ENCODE data around the gene SSU72. TPM values are rescaled to one million over a fixed set of nuclear protein-coding genes. Genes with fewer than 3 reads are reported as not detected.
A peak's percentile ranks its signal among the peaks of the same experiment; 100 is the strongest.
"Not testable (repeated sequence)": the region's sequence is repeated elsewhere in the genome, so short reads cannot be mapped to it uniquely, and the experiment has no call there.

The SSU72 gene
- total RNA-seq, 1 experiment from 2014 or later: 56.2 TPM

GRCh38 chr1:1507305-1507704, 67.4 kb downstream of the SSU72 start:
- DNase-seq (ENCODE audit: low spot score): no peak

- DNase-seq (ENCODE audit: low spot score): not testable (repeated sequence)
These were observed 68.9 kb downstream of the SSU72 start for GRCh38 chr1:1505801-1506200.

- DNase-seq (ENCODE audit: low spot score): not testable (repeated sequence)
These were observed 69.3 kb downstream of the SSU72 start for GRCh38 chr1:1505366-1505798.

- DNase-seq (ENCODE audit: low spot score): peak; percentile 53
These were observed 69.8 kb downstream of the SSU72 start for GRCh38 chr1:1504777-1505365.

GRCh38 chr1:1495461-1495975, 79.1 kb downstream of the SSU72 start:
- not testable (repeated sequence) for DNase-seq (ENCODE audit: low spot score)

GRCh38 chr1:1494311-1494710, 80.4 kb downstream of the SSU72 start:
- not testable (repeated sequence) for DNase-seq (ENCODE audit: low spot score)

Other genes starting within 250 kb of the SSU72 start
- gene TAS1R3, start 243.6 kb downstream of the SSU72 start, total RNA-seq (2014; rRNA removed; shearing (Covaris generic)): 0.22 and 0.33 TPM in 2 replicates
- 47.7 and 58.2 TPM in 2 replicates for gene DVL1, start 225.4 kb downstream of the SSU72 start, total RNA-seq (2014; rRNA removed; shearing (Covaris generic))
- 0.24 TPM in 1 of 2 replicates, not detected in the other for gene MXRA8, start 216.3 kb downstream of the SSU72 start, total RNA-seq (2014; rRNA removed; shearing (Covaris generic))
- gene AURKAIP1, start 199.7 kb downstream of the SSU72 start, total RNA-seq (2014; rRNA removed; shearing (Covaris generic)): 120 and 123 TPM in 2 replicates
- 35.6 and 43.2 TPM in 2 replicates for gene CCNL2, start 175.5 kb downstream of the SSU72 start, total RNA-seq (2014; rRNA removed; shearing (Covaris generic))
- gene MRPL20, start 167.6 kb downstream of the SSU72 start, total RNA-seq (2014; rRNA removed; shearing (Covaris generic)): 117 and 151 TPM in 2 replicates
- 0.12 TPM in 1 of 2 replicates, not detected in the other for gene ANKRD65, start 153.6 kb downstream of the SSU72 start, total RNA-seq (2014; rRNA removed; shearing (Covaris generic))
- gene VWA1, start 139.2 kb downstream of the SSU72 start, total RNA-seq (2014; rRNA removed; shearing (Covaris generic)): 0.91 and 2.0 TPM in 2 replicates
- gene ATAD3C, start 125.2 kb downstream of the SSU72 start, total RNA-seq (2014; rRNA removed; shearing (Covaris generic)): not detected in 2 replicates
- gene ATAD3B, start 103.1 kb downstream of the SSU72 start, total RNA-seq (2014; rRNA removed; shearing (Covaris generic)): 8.0 and 12.0 TPM in 2 replicates
- gene ATAD3A, start 62.7 kb downstream of the SSU72 start, total RNA-seq (2014; rRNA removed; shearing (Covaris generic)): 16.4 and 19.2 TPM in 2 replicates
- gene TMEM240, start 34.2 kb downstream of the SSU72 start, total RNA-seq (2014; rRNA removed; shearing (Covaris generic)): not detected in 2 replicates
- not detected in 2 replicates for gene FNDC10, start 25.3 kb upstream of the SSU72 start, total RNA-seq (2014; rRNA removed; shearing (Covaris generic))
- gene MIB2, start 40.6 kb upstream of the SSU72 start, total RNA-seq (2014; rRNA removed; shearing (Covaris generic)): 13.9 and 19.4 TPM in 2 replicates
- 3.9 TPM in 1 of 2 replicates, not detected in the other for gene MMP23B, start 57.3 kb upstream of the SSU72 start, total RNA-seq (2014; rRNA removed; shearing (Covaris generic))
- gene CDK11B, start 84.1 kb upstream of the SSU72 start, total RNA-seq (2014; rRNA removed; shearing (Covaris generic)): 9.0 and 9.6 TPM in 2 replicates
- gene SLC35E2B, start 117.9 kb upstream of the SSU72 start, total RNA-seq (2014; rRNA removed; shearing (Covaris generic)): 5.2 and 6.8 TPM in 2 replicates
- 6.6 and 9.8 TPM in 2 replicates for gene CDK11A, start 149.5 kb upstream of the SSU72 start, total RNA-seq (2014; rRNA removed; shearing (Covaris generic))
- gene NADK, start 203.6 kb upstream of the SSU72 start, total RNA-seq (2014; rRNA removed; shearing (Covaris generic)): 28.4 and 31.5 TPM in 2 replicates